NCI-H69 (cell line): Measurements from ENCODE around the gene UBR4.
A peak's percentile ranks its signal among the peaks of the same experiment; 100 is the strongest.

Experiments used
- DNase-seq: peaks from one replicate; lab custom pipeline; 2025; lab: John Stamatoyannopoulos, UW

Gene UBR4

GRCh38 chr1:19057182-19057779 is 152.8 kb downstream of the UBR4 start:
- DNase-seq = no peak

GRCh38 chr1:19055701-19056100 is 154.4 kb downstream of the UBR4 start:
- peak; percentile 20 for DNase-seq

- no peak for DNase-seq
Observed at GRCh38 chr1:19055001-19055400, 155.1 kb downstream of the UBR4 start.

GRCh38 chr1:19054216-19054615 is 155.8 kb downstream of the UBR4 start:
- DNase-seq = peak; percentile 30

- DNase-seq = peak; percentile 71
Observed at GRCh38 chr1:19053486-19053885, 156.6 kb downstream of the UBR4 start.

- DNase-seq = no peak
Observed at GRCh38 chr1:19049798-19050197, 160.3 kb downstream of the UBR4 start.

- no peak for DNase-seq
Observed at GRCh38 chr1:19049128-19049768, 160.8 kb downstream of the UBR4 start.

- peak; percentile 15 for DNase-seq
Observed at GRCh38 chr1:19046972-19047731, 162.9 kb downstream of the UBR4 start.

- no peak for DNase-seq
Observed at GRCh38 chr1:19045898-19046880, 163.9 kb downstream of the UBR4 start.

- no peak for DNase-seq
Observed at GRCh38 chr1:19044975-19045831, 164.9 kb downstream of the UBR4 start.

GRCh38 chr1:19044471-19044870 is 165.6 kb downstream of the UBR4 start:
- DNase-seq = no peak

GRCh38 chr1:19043579-19044443 is 166.3 kb downstream of the UBR4 start:
- DNase-seq = no peak

GRCh38 chr1:19042675-19043578 is 167.1 kb downstream of the UBR4 start:
- DNase-seq = no peak

GRCh38 chr1:19040010-19040680 is 169.9 kb downstream of the UBR4 start:
- no peak for DNase-seq

- DNase-seq = no peak
Observed at GRCh38 chr1:19038732-19039131, 171.3 kb downstream of the UBR4 start.

GRCh38 chr1:19038096-19038495 is 172.0 kb downstream of the UBR4 start:
- DNase-seq = no peak

GRCh38 chr1:19037659-19038058 is 172.4 kb downstream of the UBR4 start:
- DNase-seq = no peak

- no peak for DNase-seq
Observed at GRCh38 chr1:19036813-19037605, 173.1 kb downstream of the UBR4 start.
